Keratinocyte (primary cell): ENCODE data around the gene PRKN. TPM values are rescaled to one million over a fixed set of nuclear protein-coding genes. Genes with fewer than 3 reads are reported as not detected.

Experiments
- DNase-seq: peaks from one replicate; pipeline ENCODE4 v3.0.0-alpha.2; 2011; ENCODE audit warnings: low read depth, missing footprints, low spot score
- FAIRE-seq: peaks from 2 replicates; lab custom pipeline; 2011; peaks lifted over from hg19 to GRCh38; lab: Jason Lieb, UNC
- H2AFZ ChIP-seq: 2 replicates; pipeline ENCODE4 v1.6.0; 2012; ENCODE audit warnings: low read length, control low read depth, inconsistent platforms; ENCODE audit not compliant: control insufficient read depth
- H3K27ac ChIP-seq: 2 replicates; pipeline ENCODE4 v1.5.1; 2011; ENCODE audit warnings: low read length; ENCODE audit not compliant: control insufficient read depth, insufficient read depth
- H3K27me3 ChIP-seq: 3 replicates; pipeline ENCODE4 v1.6.0; 2011; ENCODE audit warnings: low read length; ENCODE audit not compliant: control insufficient read depth, insufficient read depth; ENCODE audit errors: extremely low read depth
- H3K36me3 ChIP-seq, 2 experiments: 2 replicates in 1 of 2; 3 replicates in 1 of 2; pipeline ENCODE4 v1.5.1; 2011; ENCODE audit warnings: low read length in 2 of 2, mild to moderate bottlenecking in 1 of 2; ENCODE audit not compliant: control insufficient read depth in 2 of 2, insufficient read depth in 2 of 2; ENCODE audit errors: extremely low read depth in 1 of 2
- H3K4me1 ChIP-seq: 3 replicates; pipeline ENCODE4 v1.5.1; 2011; ENCODE audit warnings: low read length; ENCODE audit not compliant: control insufficient read depth, insufficient read depth; ENCODE audit errors: extremely low read depth
- H3K4me2 ChIP-seq: 3 replicates; pipeline ENCODE4 v1.6.0; 2011; ENCODE audit warnings: low read depth, low read length; ENCODE audit not compliant: control insufficient read depth, insufficient read depth; ENCODE audit errors: extremely low read depth
- H3K4me3 ChIP-seq, 3 experiments: fragments of 200-600 bp in 1 of 3; sonication (generic) in 1 of 3; 2 replicates in 2 of 3; 3 replicates in 1 of 3; pipeline ENCODE4 v1.5.1; 2011 to 2016; ENCODE audit warnings: low read length in 3 of 3, mild to moderate bottlenecking in 3 of 3, control low read depth in 2 of 3, inconsistent platforms in 1 of 3, low read depth in 1 of 3, mixed read lengths in 1 of 3, mixed run types in 1 of 3, moderate library complexity in 1 of 3; ENCODE audit not compliant: control insufficient read depth in 2 of 3, insufficient read depth in 2 of 3; ENCODE audit errors: extremely low read depth in 1 of 3
- H3K79me2 ChIP-seq: 2 replicates; pipeline ENCODE4 v1.6.0; 2012; ENCODE audit warnings: low read length; ENCODE audit not compliant: control insufficient read depth, insufficient read depth
- H3K9ac ChIP-seq: 3 replicates; pipeline ENCODE4 v1.6.0; 2011; ENCODE audit warnings: low read length; ENCODE audit not compliant: control insufficient read depth, insufficient read depth; ENCODE audit errors: extremely low read depth
- H3K9me1 ChIP-seq: 3 replicates; pipeline ENCODE4 v1.6.0; 2011; ENCODE audit warnings: low read length; ENCODE audit not compliant: control insufficient read depth, insufficient read depth; ENCODE audit errors: extremely low read depth
- H3K9me3 ChIP-seq: 2 replicates; pipeline ENCODE4 v1.5.1; 2012; ENCODE audit warnings: low read depth, low read length; ENCODE audit not compliant: control insufficient read depth
- H4K20me1 ChIP-seq: 3 replicates; pipeline ENCODE4 v1.6.0; 2011; ENCODE audit warnings: low read length; ENCODE audit not compliant: control insufficient read depth, insufficient read depth; ENCODE audit errors: extremely low read depth
- EZH2 ChIP-seq: IDR thresholded peaks from one replicate; pipeline ENCODE4 v1.6.1; 2012; ENCODE audit warnings: inconsistent platforms, mild to moderate bottlenecking, low read length, moderate library complexity
- dilution Hi-C: fragments of 300-500 bp; cut with MboI; formaldehyde crosslinking; loops from one replicate; pipeline ENCODE4 v1.7.0; 2020; ENCODE audit warnings: low sequenced_read_pairs; ENCODE audit not compliant: extremely low pct_ligation_motif_present
- polyA plus RNA-seq, 5 experiments: library from polyadenylated mRNA; depleted of rRNA in 3 of 5; stranded (reverse) in 3 of 5; stranded (forward) in 1 of 5; unstranded in 1 of 5; fragments of >200 nt; gene quantifications; 1 replicate in 1 of 5; 2 replicates in 3 of 5; 3 replicates in 1 of 5; pipeline versions ENCODE4 v1.2.1 to v1.2.3, GENCODE V29; 2011 to 2012; ENCODE audit warnings: missing spikeins in 2 of 5, low read depth in 1 of 5, low replicate concordance in 1 of 5
- TF ChIP-seq, protein P1 (sequence below), 3 experiments: IDR thresholded peaks in 1 of 3; conservative IDR thresholded peaks in 1 of 3; optimal IDR thresholded peaks in 1 of 3; 2 replicates in 2 of 3; 3 replicates in 1 of 3; pipeline versions ENCODE3 to v1.5.1; 2011; ENCODE audit warnings: low read length in 3 of 3, mild to moderate bottlenecking in 3 of 3, moderate library complexity in 2 of 3, control low read depth in 1 of 3, inconsistent platforms in 1 of 3; ENCODE audit not compliant: insufficient read depth in 2 of 3; ENCODE audit errors: extremely low read depth in 1 of 3

Gene PRKN
- polyA plus RNA-seq, 1 donor (not counting 4 experiments of a cell fraction or from before 2014, with no cell fraction given) = 0.67 TPM

- Histone ChIP-seq H3K79me2 (no peaks in the 10 kb centered on the region), H3K27ac (no peak overlapping the region), H3K9me1 (no peaks in the 10 kb centered on the region), H3K4me2 (no peak overlapping the region), H3K9ac (no peak overlapping the region), H3K27me3 (no peaks in the 10 kb centered on the region), H3K4me3 (no peak overlapping the region), H3K36me3 (no peaks in the 10 kb centered on the region), H3K4me1 (peaks cover 3% of the 10 kb centered on the region), H4K20me1 (no peaks in the 10 kb centered on the region), H2AFZ (no peak overlapping the region), H3K9me3 (no peaks in the 10 kb centered on the region)
- dilution Hi-C loops = no loop called here
- TF ChIP-seq, protein P1, sequence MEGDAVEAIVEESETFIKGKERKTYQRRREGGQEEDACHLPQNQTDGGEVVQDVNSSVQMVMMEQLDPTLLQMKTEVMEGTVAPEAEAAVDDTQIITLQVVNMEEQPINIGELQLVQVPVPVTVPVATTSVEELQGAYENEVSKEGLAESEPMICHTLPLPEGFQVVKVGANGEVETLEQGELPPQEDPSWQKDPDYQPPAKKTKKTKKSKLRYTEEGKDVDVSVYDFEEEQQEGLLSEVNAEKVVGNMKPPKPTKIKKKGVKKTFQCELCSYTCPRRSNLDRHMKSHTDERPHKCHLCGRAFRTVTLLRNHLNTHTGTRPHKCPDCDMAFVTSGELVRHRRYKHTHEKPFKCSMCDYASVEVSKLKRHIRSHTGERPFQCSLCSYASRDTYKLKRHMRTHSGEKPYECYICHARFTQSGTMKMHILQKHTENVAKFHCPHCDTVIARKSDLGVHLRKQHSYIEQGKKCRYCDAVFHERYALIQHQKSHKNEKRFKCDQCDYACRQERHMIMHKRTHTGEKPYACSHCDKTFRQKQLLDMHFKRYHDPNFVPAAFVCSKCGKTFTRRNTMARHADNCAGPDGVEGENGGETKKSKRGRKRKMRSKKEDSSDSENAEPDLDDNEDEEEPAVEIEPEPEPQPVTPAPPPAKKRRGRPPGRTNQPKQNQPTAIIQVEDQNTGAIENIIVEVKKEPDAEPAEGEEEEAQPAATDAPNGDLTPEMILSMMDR (optimal IDR thresholded peaks at IDR 0.05 in 1 of 3, IDR thresholded peaks at IDR 0.05 in 1 of 3, conservative IDR thresholded peaks at IDR 0.05 in 1 of 3; ENCODE audit: extremely low read depth in 1 of 3, insufficient read depth in 2 of 3, low read length in 3 of 3) = no peak
- TF ChIP-seq EZH2 = no peak
- FAIRE-seq (no peak), DNase-seq (no peak)
Measured at GRCh38 chr6:161498881-161499280, 1228.7 kb downstream of the PRKN start.

GRCh38 chr6:161498359-161498758, 1229.2 kb downstream of the PRKN start:
- Histone ChIP-seq H3K4me2 (no peak overlapping the region), H3K4me3 (no peak overlapping the region), H3K9me1 (no peaks in the 10 kb centered on the region), H3K9me3 (no peaks in the 10 kb centered on the region), H3K79me2 (no peaks in the 10 kb centered on the region), H4K20me1 (no peaks in the 10 kb centered on the region), H3K4me1 (peaks cover 3% of the 10 kb centered on the region), H3K27ac (no peak overlapping the region), H3K27me3 (peaks cover 3% of the 10 kb centered on the region), H3K9ac (no peak overlapping the region), H3K36me3 (no peaks in the 10 kb centered on the region), H2AFZ (peak overlapping the region; percentile 59)
- DNase-seq = no peak
- FAIRE-seq = peak; percentile 95
- no peak for TF ChIP-seq EZH2
- TF ChIP-seq, protein P1 (optimal IDR thresholded peaks at IDR 0.05 in 1 of 3, IDR thresholded peaks at IDR 0.05 in 1 of 3, conservative IDR thresholded peaks at IDR 0.05 in 1 of 3; ENCODE audit: extremely low read depth in 1 of 3, insufficient read depth in 2 of 3, low read length in 3 of 3) = peak; percentile 43 to 90 (median 67)
- dilution Hi-C loops = no loop called here
